SH-SY5Y (cell line): ENCODE data around the gene ZC3H6.

ENCODE experiments used
- GATA2 ChIP-seq: IDR thresholded peaks from 2 replicates; pipeline ENCODE4 v1.6.1; 2011; ENCODE audit warnings: mild to moderate bottlenecking, low read depth, low read length
- GATA3 ChIP-seq: IDR thresholded peaks from 2 replicates; pipeline ENCODE4 v1.6.1; 2011; ENCODE audit warnings: low read depth, mild to moderate bottlenecking, low read length, moderate library complexity

- TF ChIP-seq GATA3 = no peak
- TF ChIP-seq GATA2 = no peak
Measured at GRCh38 chr2:112268547-112268946, 6.8 kb upstream of the ZC3H6 start.
